ENCODE data around the gene LRRTM4. TPM values are rescaled to one million over a fixed set of nuclear protein-coding genes. Genes with fewer than 3 reads are reported as not detected.

Gene LRRTM4
- total RNA-seq, result not detected in 2 replicates

DNA sequence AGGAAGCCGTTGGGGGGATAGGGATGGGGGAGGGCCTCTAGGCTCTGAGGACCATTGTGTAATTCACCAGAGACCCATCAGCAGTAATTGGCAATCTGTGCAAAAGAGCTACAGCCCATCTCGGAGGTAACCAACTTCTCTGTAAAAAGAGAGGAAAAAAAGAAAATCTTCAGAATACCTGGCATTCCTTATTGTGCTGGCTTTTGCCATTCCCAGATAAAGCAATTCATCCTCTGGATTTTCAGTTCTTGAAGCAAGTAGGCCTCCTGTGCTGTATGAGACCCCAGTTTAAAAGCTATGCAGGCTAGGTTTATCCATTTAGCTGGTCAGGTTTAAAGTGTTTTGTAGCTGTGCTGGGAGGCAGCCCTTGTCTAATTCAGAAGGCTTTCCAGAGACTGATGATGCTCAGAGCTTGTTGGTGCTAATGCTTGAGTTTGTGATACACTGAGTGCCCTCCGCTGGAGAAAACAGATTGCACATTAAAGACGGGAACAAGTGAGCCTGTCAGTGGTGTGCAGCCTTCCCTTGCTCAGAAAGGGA is at the start of gene LRRTM4:
LRRTM4 (minus strand) TSS at position 446 of the 540 bp plus-strand sequence.

Small RNA genes lying within 50 kb of the gene (small RNA-seq; reads per million reads assigned to genes)
- gene RNA5SP98, result not detected

Data from subcutaneous preadipocyte (primary cell).